NCI-H1092 (cell line): ENCODE results near the gene ETHE1.

Experiments used
- DNase-seq: peaks from one replicate; lab custom pipeline; 2025; lab: John Stamatoyannopoulos, UW

The ETHE1 gene

GRCh38 chr19:43526884-43527859 lies at the start of gene ETHE1:
Gene ETHE1 (minus strand): TSS chr19:43527201. CDS start chr19:43527177, 24 bp downstream.
- DNase-seq: peak; percentile 15

GRCh38 chr19:43575955-43576878 lies 49.2 kb upstream of the ETHE1 start:
- DNase-seq: peak; percentile 19

GRCh38 chr19:43575156-43575950 lies 48.4 kb upstream of the ETHE1 start, which contains the start of the genes PINLYP and XRCC1:
Gene PINLYP (plus strand): TSS chr19:43575801. CDS start chr19:43577192, 1,391 bp downstream.
Gene XRCC1 (minus strand): TSS chr19:43575527. CDS start chr19:43575458, 69 bp downstream.
- peak; percentile 96 for DNase-seq

- no peak for DNase-seq
Measured at GRCh38 chr19:43574424-43575155, 47.6 kb upstream of the ETHE1 start.

GRCh38 chr19:43572171-43572588 lies 45.2 kb upstream of the ETHE1 start:
- no peak for DNase-seq

GRCh38 chr19:43570174-43570791 lies 43.3 kb upstream of the ETHE1 start:
- DNase-seq: no peak

- DNase-seq: no peak
Measured at GRCh38 chr19:43569657-43570056, 42.7 kb upstream of the ETHE1 start.

GRCh38 chr19:43564800-43565199 lies 37.8 kb upstream of the ETHE1 start:
- DNase-seq: no peak

GRCh38 chr19:43563816-43564457 lies 36.9 kb upstream of the ETHE1 start:
- no peak for DNase-seq

- DNase-seq: no peak
Measured at GRCh38 chr19:43562698-43563241, 35.8 kb upstream of the ETHE1 start.

- no peak for DNase-seq
Measured at GRCh38 chr19:43562226-43562697, 35.3 kb upstream of the ETHE1 start.

GRCh38 chr19:43561139-43561970 lies 34.4 kb upstream of the ETHE1 start:
- no peak for DNase-seq

- DNase-seq: no peak
Measured at GRCh38 chr19:43560687-43561086, 33.7 kb upstream of the ETHE1 start.

- no peak for DNase-seq
Measured at GRCh38 chr19:43555185-43555770, 28.3 kb upstream of the ETHE1 start.

GRCh38 chr19:43554317-43554895 lies 27.4 kb upstream of the ETHE1 start:
- DNase-seq: no peak

GRCh38 chr19:43553656-43554055 lies 26.7 kb upstream of the ETHE1 start:
- DNase-seq: no peak

GRCh38 chr19:43552616-43553015 lies 25.6 kb upstream of the ETHE1 start:
- DNase-seq: no peak

- DNase-seq: no peak
Measured at GRCh38 chr19:43552198-43552450, 25.1 kb upstream of the ETHE1 start.
